ENCODE measurements around the gene SPECC1L. TPM values are rescaled to one million over a fixed set of nuclear protein-coding genes. Genes with fewer than 3 reads are reported as not detected.
"Not testable (repeated sequence)": the region's sequence is repeated elsewhere in the genome, so short reads cannot be mapped to it uniquely, and the experiment has no call there.

Gene SPECC1L
- total RNA-seq, 2 donors from 2014 or later: 32.7 to 38.9 TPM

DNA sequence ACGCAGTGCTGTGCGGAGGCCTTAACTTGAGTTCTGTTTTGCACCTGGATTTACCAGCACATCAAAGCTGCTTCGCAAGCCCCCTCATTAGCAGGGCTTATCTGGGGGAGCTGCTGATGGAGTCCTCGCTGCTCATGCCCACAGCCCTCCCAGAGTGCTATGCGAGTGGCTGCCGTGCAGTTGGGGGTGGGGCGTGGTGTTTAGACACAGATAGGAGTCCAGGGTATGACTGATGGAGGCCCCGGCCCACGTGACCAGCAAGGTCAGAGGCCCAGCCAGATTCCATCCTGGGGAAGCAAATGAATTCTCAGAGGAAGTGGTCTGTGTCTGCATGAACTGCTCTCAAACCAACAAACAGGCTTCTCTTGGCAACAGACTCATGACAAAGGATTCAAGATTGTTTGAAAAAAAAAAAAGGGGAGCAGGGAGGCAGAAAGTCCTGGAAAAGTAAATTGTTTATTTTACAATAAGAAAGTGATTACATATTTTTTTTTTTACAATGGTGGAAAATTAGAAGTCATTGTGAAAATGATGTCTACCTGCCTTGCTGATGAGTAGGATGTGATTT, 6.2 kb upstream of the SPECC1L start:
- not testable (repeated sequence) for H3K27ac Mint-ChIP-seq; ATAC-seq; H3K9me3 Mint-ChIP-seq; H3K36me3 Mint-ChIP-seq; DNase-seq (ENCODE audit: low spot score in 2 of 2)

GRCh38 chr22:24265734-24266133, 4.9 kb upstream of the SPECC1L start:
- Mint-ChIP-seq H3K27ac (no peak overlapping the region), H3K9me3 (no peaks in the 10 kb centered on the region), H3K36me3 (no peaks in the 10 kb centered on the region)
- DNase-seq (ENCODE audit: low spot score in 2 of 2): no peak
- no peak for ATAC-seq

GRCh38 chr22:24266495-24266894, 4.1 kb upstream of the SPECC1L start:
- not testable (repeated sequence) for H3K27ac Mint-ChIP-seq; DNase-seq (ENCODE audit: low spot score in 2 of 2); H3K9me3 Mint-ChIP-seq; ATAC-seq; H3K36me3 Mint-ChIP-seq

DNA sequence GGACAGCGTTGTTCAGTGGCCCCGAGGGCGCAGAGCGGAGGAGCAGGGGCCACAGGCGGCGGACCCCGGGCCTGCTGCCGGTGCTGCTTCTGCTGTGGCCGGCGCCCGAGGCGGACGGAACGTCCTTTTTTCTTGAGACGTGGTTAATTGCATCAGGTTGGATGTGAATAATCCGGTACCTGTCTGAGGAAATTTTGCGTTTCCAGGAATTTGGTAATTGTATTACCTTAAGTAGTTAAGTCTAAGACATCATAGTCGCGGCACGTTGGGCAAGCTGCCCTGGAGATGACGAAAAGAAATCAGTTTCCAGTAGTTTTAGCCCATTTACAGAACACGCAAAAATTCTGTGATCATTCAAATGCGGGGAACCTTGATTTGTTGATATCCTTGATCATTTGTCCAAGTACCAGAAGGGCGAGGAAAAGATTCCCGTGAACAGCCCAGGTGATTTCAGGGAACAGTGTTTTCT, 789 bp downstream of the SPECC1L start:
- DNase-seq (ENCODE audit: low spot score in 2 of 2) (no peak), ATAC-seq (peak in 1 of 2 donors; percentile 15)
- Mint-ChIP-seq H3K27ac (peak overlapping the region; percentile 93 to 95), H3K36me3 (peaks cover 0 to 6% of the 10 kb centered on the region in 2 donors), H3K9me3 (no peaks in the 10 kb centered on the region)

DNA sequence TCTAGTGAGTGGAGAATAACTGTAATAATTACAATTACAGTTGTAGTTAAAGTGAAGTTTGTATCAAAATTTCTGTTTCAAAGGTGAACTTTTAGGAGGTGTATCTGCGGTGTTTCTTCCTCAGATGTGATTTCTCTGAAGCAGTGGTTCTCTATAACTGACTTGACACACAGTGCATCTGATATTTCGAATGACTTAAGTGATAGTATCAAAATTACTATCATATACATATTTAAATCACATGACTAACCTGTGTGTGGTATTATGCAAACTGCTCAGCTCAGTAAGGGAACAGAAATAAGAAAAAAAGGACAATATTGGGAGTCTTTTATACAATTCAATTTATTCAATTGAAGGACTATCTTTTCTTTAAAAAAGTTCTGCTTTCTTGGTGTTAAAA, 2.4 kb downstream of the SPECC1L start:
- H3K27ac Mint-ChIP-seq: peak overlapping the region; percentile 93 to 95
- not testable (repeated sequence) for H3K9me3 Mint-ChIP-seq; DNase-seq (ENCODE audit: low spot score in 2 of 2)
- peak; percentile 53 to 73 for ATAC-seq
- H3K36me3 Mint-ChIP-seq: peaks cover 10 to 16% of the 10 kb centered on the region in 2 donors

DNA sequence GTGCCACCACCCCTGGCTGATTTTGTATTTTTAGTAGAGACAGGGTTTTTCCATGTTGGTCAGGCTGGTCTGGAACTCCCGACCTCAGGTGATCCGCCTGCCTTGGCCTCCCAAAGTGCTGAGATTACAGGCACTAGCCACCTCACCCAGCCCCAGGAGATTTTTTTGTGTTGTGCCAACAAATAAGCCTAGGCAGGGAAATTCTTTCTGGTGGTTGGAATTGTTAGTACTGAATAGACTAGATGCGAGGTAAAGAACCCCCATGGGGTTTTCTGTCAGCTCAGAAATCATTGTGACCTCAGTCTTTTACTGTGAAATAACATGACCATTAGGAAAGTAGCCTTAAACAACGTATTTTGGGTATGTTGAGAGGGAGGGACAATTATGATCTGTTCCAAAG, 3.3 kb downstream of the SPECC1L start:
- peaks cover 10 to 16% of the 10 kb centered on the region in 2 donors for H3K36me3 Mint-ChIP-seq
- not testable (repeated sequence) for ATAC-seq; DNase-seq (ENCODE audit: low spot score in 2 of 2); H3K9me3 Mint-ChIP-seq
- H3K27ac Mint-ChIP-seq: peak overlapping the region in 1 of 2 donors; percentile 79

DNA sequence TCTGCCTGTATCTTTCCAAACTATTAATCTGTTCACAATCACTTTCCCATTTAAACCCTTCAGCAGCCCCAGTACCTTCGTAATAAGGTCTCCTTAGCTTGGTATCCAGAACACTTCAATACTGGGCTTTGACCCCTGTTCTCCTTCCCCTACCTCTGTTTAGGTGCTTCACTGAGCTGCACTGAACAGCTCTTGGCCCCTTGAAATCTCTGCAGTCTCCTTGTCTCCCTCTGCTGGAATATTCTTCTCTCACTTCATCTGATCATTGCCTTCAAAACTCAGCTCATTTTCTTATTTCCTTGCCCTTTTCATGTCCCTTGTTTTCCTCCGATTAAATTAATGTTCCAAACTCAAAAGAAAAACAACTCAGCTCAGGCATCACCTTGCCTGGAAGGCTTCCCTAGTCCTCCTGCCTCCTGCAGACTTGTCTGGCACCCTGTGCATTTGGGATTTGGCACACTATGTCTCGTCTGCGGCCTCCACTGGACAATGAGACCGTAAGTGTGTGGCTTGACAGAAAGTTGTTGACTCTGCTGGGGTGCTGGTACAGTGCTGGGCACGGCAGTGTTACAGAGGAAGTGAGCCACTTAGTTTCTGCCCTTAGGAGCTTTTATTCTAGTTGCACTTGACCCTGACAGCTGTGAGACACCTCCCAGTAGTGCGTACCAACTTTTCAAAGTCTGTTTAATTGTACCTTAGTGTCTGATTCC, 4.2 kb downstream of the SPECC1L start:
- not testable (repeated sequence) for DNase-seq (ENCODE audit: low spot score in 2 of 2); H3K9me3 Mint-ChIP-seq; H3K27ac Mint-ChIP-seq; ATAC-seq
- peaks cover 10 to 16% of the 10 kb centered on the region in 2 donors for H3K36me3 Mint-ChIP-seq

DNA sequence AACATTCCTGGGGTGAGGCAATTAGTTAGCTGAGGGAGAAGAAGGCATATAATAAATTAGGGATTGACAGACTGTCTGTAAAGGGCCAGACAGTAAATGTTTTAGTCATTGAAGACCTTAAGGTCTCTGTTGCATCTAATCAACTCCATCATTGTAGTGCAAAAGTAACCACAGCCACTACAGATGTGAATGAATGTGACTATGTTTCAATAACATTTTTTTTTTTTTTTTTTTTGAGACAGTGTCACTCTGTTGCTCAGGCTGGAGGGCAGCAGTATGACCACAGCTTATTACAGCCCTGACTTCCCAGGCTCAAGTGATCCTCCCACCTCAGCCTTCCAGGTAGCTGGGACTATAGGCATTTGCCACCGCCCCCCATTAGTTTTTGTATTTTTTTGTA, 9.7 kb downstream of the SPECC1L start:
- ATAC-seq: peak in 1 of 2 donors; percentile 25
- not testable (repeated sequence) for H3K27ac Mint-ChIP-seq; H3K9me3 Mint-ChIP-seq; DNase-seq (ENCODE audit: low spot score in 2 of 2)
- peaks cover 10 to 11% of the 10 kb centered on the region in 2 donors for H3K36me3 Mint-ChIP-seq

DNA sequence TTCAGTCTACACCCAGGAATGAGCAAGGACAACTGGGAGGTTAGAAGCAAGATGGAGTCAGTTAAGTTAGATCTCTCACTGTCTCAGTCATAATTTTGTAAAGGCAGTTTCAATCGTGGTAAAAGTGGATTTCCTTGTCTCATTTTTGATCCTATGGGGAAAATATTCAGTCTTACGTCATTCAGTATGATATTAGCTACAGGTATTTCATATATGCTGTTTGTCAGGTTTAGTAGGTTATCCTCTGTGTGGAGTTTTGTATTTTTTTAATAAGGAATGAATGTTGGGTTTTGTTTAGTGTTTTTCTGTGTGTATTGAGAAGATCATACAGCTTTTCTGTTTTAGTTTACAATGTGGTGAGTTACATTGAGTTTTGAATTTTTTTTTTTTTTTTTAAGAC, 11.8 kb downstream of the SPECC1L start:
- Mint-ChIP-seq H3K9me3 (no peaks in the 10 kb centered on the region), H3K27ac (no peak overlapping the region), H3K36me3 (peaks cover 1% of the 10 kb centered on the region in 2 donors)
- DNase-seq (ENCODE audit: low spot score in 2 of 2) (no peak), ATAC-seq (no peak)

DNA sequence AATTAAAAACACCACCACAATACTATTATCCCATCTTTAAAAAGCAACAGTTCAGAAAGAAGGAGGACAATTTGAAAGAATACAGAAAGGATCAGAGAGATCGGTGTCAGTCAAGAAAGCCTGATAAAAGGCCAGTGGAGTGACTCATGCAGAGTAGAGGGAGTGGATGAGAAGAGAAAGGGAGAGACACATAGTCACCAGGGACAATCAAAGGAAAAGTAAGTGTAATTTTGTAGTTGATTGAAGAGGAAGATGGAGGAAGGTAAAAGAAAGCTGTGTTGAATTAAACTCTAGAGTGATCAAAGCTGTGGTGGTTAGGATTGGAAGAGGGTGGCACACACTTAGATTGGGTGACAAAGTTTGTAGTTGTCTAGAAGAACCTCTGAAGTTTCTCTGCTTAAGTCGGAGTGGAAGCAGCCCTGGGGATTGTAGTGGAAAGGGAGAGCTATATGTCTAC, 14.1 kb downstream of the SPECC1L start:
- no peak for DNase-seq (ENCODE audit: low spot score in 2 of 2)
- Mint-ChIP-seq H3K36me3 (no peaks in the 10 kb centered on the region), H3K27ac (peak overlapping the region; percentile 82 to 91), H3K9me3 (no peaks in the 10 kb centered on the region)
- ATAC-seq: peak; percentile 85

DNA sequence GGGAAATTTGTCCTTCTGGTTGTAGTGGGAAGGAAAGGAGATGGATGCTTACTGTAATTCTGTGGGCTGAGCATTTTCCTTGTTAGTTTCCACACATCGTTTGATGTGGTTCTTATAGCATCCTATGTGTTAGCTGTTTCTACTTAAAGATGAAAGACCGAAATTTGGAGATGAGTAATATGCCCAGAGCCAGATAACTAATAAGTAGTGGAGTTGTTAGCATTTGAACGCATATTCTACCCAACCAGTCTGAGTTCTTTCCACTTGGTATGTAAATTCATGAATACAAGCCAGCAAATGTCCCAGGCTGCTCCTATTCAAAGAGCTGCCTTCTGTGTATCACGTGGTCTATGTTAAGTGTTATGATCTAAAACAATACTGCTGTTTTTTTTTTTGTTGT, 14.6 kb downstream of the SPECC1L start:
- H3K36me3 Mint-ChIP-seq: no peaks in the 10 kb centered on the region
- H3K9me3 Mint-ChIP-seq: no peaks in the 10 kb centered on the region
- DNase-seq (ENCODE audit: low spot score in 2 of 2) (no peak), ATAC-seq (peak; percentile 89)
- peak overlapping the region; percentile 82 to 91 for H3K27ac Mint-ChIP-seq

DNA sequence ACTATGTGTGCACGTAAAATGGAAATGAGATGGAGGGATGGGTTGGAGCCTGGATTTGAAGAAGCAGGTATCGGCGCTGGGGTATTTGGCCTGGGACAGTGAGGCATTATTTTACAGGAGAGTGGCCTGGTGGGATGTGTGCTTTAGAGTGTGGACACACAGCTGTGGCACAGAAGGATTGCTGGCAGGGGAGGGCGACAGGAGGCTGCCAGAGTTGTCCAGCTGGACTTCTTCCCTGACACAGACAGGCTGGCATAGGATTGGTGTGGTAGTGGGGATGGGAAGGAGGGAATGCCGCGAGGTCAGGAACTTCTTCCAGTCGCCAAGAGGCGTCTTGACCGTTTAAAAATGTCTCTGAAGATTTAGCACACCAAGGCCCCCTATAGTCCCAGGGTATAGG, 16.6 kb downstream of the SPECC1L start:
- not testable (repeated sequence) for H3K27ac Mint-ChIP-seq; H3K36me3 Mint-ChIP-seq; ATAC-seq; H3K9me3 Mint-ChIP-seq; DNase-seq (ENCODE audit: low spot score in 2 of 2)

GRCh38 chr22:24287801-24288200, 17.2 kb downstream of the SPECC1L start:
- not testable (repeated sequence) for H3K36me3 Mint-ChIP-seq; DNase-seq (ENCODE audit: low spot score in 2 of 2); H3K9me3 Mint-ChIP-seq; H3K27ac Mint-ChIP-seq; ATAC-seq

- H3K27ac Mint-ChIP-seq: no peak overlapping the region
- no peaks in the 10 kb centered on the region for H3K9me3 Mint-ChIP-seq
- DNase-seq (ENCODE audit: low spot score in 2 of 2): no peak
- H3K36me3 Mint-ChIP-seq: no peaks in the 10 kb centered on the region
- ATAC-seq: no peak
These were observed 18.5 kb downstream of the SPECC1L start for GRCh38 chr22:24289114-24289513.

- no peaks in the 10 kb centered on the region for H3K36me3 Mint-ChIP-seq
- no peak overlapping the region for H3K27ac Mint-ChIP-seq
- DNase-seq (ENCODE audit: low spot score in 2 of 2): no peak
- H3K9me3 Mint-ChIP-seq: no peaks in the 10 kb centered on the region
- ATAC-seq: no peak
These were observed 19.1 kb downstream of the SPECC1L start for GRCh38 chr22:24289741-24290163.

DNA sequence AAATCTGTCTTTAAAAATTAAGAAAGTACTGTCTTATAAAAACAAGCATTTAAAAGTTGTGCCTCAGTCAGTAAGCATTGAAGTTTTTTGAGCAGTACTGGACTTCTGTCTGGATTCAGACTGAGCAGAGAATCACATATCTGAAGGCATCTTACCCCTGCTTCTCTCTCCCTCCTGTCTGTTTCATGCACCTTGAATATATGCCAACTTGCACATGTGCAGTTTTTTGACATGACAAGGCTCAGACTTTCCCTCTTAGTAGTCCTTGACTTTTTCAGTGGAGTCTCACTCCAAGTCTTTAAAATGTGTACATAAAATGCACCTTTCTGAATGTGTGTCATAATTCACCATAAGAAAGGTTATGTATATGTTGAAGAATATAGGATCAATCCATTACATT, 19.8 kb downstream of the SPECC1L start:
- Mint-ChIP-seq H3K36me3 (no peaks in the 10 kb centered on the region), H3K9me3 (no peaks in the 10 kb centered on the region), H3K27ac (no peak overlapping the region)
- ATAC-seq: no peak
- DNase-seq (ENCODE audit: low spot score in 2 of 2): no peak

DNA sequence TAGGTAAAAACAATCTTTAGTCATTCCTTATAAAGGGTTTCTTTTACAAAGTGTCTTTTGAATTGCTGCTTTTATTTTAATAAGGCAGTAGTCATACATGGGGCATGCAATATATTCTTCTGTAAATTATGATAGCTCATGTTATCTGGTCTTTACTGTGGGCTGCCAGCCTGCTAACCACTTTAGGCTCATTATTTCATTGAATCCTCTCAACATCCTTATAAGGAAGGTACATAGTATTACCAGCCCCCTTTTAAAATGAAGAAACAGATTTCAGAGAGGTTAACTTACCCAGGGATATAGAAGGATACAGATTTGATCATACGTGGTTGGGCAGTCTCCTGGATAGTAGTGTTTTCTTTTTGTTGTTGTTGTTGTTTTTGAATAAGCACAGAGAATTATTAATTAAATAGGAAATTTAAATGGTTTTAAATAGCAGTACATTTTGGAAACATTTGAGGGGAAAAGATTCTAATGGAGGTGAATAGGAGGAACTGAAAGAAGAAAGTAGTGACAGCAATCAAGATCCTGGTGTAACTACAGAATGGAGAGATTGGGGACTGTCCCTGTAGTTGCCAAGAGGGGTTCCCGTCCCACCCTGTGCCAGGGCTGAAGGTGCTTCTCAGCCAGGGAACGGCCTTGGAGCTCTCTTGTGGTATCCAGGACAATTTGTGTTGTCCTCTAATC, 21.0 kb downstream of the SPECC1L start:
- H3K36me3 Mint-ChIP-seq: no peaks in the 10 kb centered on the region
- DNase-seq (ENCODE audit: low spot score in 2 of 2) (no peak), ATAC-seq (no peak)
- H3K27ac Mint-ChIP-seq: no peak overlapping the region
- no peaks in the 10 kb centered on the region for H3K9me3 Mint-ChIP-seq

Data from activated naive CD4-positive, alpha-beta T cell treated with anti-CD3 and anti-CD28 coated beads, Interleukin-2, amount 50 U/mL, for 72 hours (primary cell).